T-helper 1 cell (primary cell): ENCODE measurements around the gene RPL35.

Experiments
- DNase-seq, 5 donors: peaks; one replicate each; pipeline ENCODE4 v3.0.0-alpha.2; 2012 to 2020

The RPL35 gene

GRCh38 chr9:124875501-124875900 is 13.7 kb upstream of the RPL35 start:
- DNase-seq = no peak

DNA sequence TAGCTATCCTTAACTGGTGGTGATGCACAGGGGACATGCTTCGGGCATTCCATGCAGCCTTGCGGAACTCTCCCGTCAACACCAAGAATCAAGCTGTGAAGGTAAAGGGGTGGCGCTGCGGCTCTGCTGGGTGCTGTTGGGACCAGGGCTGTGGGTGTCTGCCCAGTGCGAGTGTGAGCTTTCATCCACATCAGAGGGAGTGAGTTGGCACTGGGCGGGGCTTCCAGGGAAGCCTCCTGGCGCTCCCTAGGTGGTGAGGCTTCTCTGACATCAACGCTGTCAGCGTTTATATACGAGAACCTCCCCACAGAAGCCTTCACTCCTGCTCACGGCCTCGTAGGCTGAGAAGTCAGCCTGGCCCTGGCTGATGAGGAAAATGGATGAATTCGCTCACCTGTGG is 11.9 kb upstream of the RPL35 start:
- DNase-seq = no peak

- DNase-seq = no peak
These were observed 9.4 kb upstream of the RPL35 start for GRCh38 chr9:124871156-124871561.

- DNase-seq = no peak
These were observed 9.0 kb upstream of the RPL35 start for GRCh38 chr9:124870723-124871122.

- DNase-seq = peak; percentile 42 to 94 (median 60)
These were observed 8.3 kb upstream of the RPL35 start for GRCh38 chr9:124869986-124870560.

GRCh38 chr9:124869466-124869985 is 7.8 kb upstream of the RPL35 start:
- peak in 4 of 5 donors; percentile 33 to 39 (median 38) for DNase-seq

GRCh38 chr9:124868511-124869465 is 7.0 kb upstream of the RPL35 start:
- peak; percentile 83 to 92 (median 85) for DNase-seq

GRCh38 chr9:124863371-124863871 is 1.7 kb upstream of the RPL35 start:
- no peak for DNase-seq

DNA sequence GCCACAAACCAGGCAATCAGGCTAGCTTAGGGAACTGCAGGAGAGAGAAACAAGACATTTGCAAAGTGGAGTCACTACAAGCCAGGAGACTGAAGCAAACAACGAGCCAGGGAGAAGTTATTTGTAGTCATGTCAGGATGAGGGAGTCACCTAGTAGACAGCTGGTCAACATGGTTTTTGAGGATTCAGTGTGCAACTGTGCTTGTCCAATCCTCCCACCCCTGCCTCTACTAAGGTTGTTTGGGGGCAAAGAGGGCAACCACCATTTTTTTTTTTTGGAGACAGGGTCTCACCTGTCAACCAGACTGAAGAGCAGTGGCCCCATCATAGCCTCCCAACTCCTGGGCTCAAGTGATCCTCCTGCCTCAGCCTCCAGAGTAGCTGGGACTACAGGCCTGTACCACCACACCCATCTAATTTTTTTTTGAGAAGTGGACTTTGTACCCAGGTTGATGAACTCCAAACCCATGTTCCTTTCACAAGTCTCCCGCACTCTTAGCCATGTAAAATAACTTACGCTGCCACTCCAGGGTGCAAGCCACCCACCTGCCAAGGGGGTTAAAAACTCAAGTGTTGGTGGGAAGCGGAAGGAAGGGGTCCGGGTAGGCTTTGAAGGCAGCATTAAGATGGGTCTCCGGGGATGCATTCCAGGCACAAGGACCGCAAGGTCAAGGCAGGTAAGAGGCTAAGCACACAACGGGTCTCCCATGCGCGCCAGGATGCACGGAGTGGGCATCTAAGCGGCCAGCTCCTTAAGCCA is 995 bp downstream of the RPL35 start:
- DNase-seq = no peak

DNA sequence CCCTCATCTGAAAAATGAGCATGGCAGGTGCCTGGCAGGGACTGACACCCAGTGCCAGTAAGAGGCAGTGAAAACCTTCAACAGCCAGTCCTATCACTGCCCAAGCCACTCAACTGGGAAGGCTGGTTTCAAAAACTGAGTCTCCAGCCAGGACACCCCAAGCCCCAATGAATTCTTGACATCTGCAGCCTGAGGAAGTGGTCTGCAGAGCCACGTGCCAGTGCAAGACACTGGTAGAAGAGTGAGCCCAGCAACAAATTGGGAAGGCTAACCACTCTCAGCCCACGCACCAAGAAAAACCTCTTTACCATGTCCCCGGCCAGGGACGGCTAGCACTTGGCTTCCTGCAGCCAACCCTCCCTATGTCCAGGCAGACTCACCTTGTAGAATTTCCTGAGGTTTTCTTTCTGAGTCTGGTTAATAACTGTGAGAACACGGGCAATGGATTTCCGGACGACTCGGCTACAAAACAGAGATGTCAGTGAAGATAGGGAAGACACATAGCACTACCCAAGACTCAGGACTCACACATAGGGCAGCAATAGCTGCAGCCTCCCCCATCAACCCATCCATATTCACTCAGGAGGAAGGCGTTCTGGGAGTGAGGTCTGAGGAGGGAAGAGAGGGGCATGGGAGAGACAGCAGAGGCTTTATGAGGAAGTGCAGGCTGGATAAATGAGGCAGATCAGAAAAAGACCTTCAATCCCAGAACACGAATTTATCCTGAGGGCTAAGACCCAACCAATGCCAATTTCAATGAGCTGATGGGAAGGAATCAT is 1.8 kb downstream of the RPL35 start:
- no peak for DNase-seq

DNA sequence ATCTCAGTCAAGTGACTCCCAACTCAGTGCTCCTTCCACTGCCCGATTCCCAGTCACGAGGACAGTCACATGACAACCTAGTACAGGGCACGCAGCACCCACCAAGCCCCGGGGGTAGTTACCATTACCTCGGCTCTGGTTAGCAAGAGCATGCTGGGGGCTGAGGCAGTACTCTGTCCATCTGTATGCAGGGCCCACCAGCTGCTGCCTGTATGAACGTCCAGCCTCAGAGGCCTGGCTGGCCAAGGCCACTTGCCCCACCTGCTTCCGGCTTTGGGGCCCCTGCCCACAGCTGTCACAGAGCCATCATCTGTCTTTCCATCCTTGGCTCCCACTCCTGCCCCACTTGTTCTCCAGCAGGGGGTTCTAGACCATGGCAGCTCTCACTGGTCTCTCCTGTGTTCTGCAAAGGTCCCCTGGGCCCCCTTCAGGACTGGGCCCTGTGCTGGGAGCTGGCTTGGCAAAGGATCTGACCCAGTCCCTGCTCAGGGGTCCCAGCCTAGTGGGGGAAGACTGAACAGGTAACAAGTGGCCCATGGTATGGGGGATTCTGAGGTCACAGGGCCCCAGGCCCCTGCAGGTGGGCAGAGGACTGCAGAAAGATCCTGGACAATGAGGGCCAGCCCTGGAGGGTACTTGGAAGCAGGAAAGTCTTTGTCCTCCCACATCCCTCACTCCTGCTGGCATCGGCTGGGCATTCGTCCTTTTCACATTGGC is 3.3 kb downstream of the RPL35 start:
- DNase-seq = no peak

GRCh38 chr9:124857533-124858162 is 4.1 kb downstream of the RPL35 start:
- DNase-seq = no peak

- no peak for DNase-seq
These were observed 5.6 kb downstream of the RPL35 start for GRCh38 chr9:124855944-124856765.

- no peak for DNase-seq
These were observed 6.2 kb downstream of the RPL35 start for GRCh38 chr9:124855566-124855943.

DNA sequence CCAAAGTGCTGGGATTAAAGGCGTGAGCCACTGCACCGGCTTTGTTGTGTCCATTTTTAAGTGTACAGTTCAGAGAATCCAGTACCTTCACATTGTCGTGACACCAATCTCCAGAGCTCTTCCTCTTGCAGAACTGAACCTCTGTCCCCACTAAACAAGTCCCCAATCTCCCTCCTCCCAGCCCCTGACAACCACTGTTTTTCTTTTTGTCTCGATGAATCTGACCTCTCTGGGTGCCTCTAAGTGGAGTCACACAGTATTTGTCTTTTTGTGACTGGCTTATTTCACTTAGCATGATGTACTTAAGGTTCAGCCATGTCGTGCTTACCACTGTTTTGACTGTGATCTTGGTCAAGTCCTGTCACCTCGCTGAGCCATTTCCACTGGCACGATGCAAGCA is 6.9 kb downstream of the RPL35 start:
- DNase-seq = no peak

DNA sequence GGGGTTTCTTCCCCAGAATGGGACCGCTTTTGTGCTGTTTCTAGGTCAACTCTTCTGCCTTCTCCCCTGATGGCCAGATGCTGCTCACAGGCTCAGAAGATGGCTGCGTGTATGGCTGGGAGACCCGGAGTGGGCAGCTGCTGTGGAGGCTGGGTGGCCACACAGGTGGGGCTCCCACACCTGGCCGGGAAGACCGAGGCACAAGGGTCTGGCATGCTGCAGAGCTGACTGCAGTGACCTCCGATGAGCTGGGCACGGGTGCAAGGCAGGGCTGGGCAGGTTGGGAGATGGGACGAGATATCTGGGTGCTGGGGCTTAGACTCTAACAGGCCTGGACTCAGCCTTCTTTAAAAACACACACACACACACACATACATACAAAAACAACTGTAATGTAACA is 7.6 kb downstream of the RPL35 start:
- no peak for DNase-seq

GRCh38 chr9:124853605-124854143 is 8.1 kb downstream of the RPL35 start:
- no peak for DNase-seq

DNA sequence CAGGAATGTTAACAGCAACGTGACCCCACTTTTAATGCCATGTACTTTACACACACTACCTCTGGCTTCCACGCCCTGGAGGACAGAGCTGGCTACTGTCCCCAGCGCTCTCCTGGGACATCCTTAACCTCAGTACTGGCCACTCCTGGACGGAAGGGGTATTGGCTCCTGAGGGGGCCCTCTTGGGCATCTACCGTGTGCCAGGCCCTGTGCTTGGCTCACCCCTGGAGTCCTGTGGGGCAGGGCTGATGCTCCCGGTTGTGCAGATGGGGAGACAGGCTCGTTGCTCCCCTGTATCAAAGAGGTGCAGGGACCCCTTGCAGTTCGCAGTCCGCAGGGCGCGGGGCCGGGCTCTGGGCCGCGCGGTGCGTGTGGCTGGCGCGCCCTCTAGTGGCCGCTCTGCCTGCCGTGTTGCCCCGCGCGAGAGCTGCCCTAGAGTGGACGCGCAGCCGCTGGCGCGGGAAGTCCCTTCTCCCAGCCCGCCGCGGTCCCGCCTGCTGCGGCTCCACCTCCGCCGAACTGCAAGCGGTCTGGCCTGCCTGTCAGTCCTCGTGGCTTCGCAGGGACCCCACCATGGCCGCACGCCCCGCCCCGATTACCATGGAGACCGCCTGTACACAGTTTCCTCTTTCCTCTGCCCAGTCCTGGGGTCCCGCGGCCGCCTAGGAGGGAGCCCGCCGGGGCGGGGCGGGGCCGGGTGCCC is 8.8 kb downstream of the RPL35 start, which contains the start of gene WDR38:
Gene WDR38, plus strand, starts transcription at position 632 of the 703 bp plus-strand sequence. CDS start 72 bp downstream, outside the sequence.
- DNase-seq = peak; percentile 66 to 82 (median 78)
